ENCODE measurements around the gene TEX36.
"Not testable (repeated sequence)": the region's sequence is repeated elsewhere in the genome, so short reads cannot be mapped to it uniquely, and the experiment has no call there.

Gene TEX36

GRCh38 chr10:125691160-125691981, 8.4 kb upstream of the TEX36 start:
- DNase-seq, result no peak

DNA sequence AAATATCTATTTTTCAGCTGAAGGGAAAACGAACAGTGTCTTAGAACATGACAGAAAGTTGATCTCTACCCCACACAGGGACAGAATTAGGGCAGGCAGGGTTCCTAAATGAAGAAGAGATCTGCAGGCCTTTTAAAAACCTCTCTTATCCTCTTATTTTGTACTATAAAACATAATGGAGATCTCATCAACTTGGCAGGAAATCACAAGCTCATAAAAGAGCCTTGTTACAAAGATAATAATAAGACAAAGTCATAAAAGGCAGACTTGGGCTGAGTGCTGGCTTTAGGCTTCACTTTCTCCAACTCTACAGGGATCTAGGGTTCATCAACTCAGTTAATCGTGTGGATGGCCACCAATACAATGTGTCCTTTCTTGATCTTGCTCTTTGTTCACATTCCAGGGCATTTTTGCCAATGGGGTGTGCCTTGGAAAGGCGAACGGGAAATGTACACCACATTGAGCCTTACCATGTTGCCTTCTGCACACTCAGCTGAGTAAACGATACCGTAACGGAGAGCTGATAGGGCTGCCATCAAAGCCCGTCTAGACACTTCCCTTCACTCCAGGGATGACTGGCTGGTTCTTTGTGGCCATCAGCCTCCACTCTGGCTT, 7.1 kb upstream of the TEX36 start:
- no peak for DNase-seq

GRCh38 chr10:125687507-125688185, 4.7 kb upstream of the TEX36 start:
- DNase-seq, result no peak

DNA sequence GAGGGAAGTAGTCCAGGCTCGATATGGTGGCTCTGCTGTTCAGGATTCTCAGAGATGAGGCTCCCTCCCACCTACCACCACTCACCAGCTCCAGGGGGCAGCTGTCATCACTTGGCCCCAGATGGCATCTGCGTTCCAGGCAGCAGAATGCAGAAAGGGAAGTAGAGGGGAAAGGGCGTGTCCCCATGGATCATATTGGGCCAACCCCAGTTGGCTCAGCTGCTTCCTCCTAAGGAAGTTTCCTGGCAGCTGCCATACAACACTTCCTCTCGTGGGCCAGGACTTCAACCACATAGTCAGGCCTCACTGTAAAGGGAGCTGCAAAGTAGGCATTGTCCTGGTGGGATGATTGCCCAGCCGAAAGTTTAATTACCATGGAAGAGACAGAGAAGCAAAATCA, 1.6 kb upstream of the TEX36 start:
- no peak for DNase-seq

- no peak for DNase-seq
These were observed 858 bp upstream of the TEX36 start for GRCh38 chr10:125683821-125684220.

- no peak for DNase-seq
These were observed 3.5 kb downstream of the TEX36 start for GRCh38 chr10:125679436-125679835.

DNA sequence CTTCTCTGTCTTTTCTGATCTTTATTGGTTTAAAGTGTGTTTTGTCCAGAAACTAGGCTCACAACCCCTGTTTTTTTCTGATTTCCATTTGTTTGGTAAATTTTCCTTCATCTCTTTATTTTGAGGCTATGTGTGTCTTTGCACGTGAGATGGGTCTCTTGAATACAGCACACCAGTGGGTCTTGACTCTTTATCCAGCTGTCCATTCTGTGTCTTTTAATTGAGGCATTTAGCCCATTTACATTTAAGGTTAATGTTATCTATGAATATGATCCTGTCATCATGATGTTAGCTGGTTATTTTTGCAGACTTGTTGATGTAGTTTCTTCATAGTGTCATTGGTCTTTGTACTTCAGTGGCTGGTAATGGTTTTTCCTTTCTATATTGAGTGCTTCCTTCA, 10.1 kb downstream of the TEX36 start:
- no peak for DNase-seq

DNA sequence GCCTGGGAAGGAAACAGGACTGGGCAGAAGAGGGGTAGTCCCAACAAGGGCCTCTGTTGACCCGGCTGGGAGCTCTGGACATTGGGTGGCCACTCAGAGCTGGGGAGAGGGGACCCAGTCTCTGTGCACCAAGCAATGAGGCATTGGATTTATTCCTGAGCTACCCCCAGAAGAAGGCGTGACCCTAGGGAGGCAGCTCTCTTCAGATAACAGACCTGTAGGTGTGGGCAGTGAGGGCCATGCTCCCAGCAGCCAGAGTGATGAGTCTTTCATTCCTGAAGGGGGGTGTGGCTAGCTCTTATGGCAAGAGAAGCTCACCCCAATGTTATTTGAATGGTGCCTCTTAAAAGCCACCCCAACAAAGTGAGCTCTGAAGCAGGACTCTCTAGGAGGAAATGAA, 20.4 kb downstream of the TEX36 start:
- no peak for DNase-seq

DNA sequence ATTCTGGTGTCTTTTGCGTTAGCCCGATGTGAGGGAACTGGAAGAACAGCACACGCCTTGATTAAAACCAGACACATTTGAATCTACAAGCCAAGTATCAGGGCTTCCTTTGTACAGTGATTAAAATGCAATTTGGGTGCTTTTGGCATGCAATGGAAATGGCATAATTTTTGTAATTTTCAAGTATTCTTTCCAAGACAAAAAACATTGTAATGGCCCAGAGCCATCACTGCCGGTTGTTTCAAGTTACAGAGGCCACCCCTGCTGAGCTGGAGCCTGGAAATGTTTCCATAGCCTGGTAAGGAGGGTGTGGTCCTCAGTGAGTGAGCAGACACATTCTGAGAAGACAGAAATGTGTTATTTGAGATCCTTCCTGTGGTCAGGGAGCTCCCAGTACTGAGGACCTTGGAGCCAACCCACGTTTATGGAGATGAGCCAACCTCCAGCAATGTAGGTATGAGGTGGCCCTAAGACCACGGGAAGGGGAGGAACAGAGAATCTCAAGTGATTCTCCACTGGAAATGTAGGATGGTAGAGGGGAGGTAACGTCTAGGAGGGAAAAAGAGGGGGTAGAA, 20.9 kb downstream of the TEX36 start:
- DNase-seq, result no peak

GRCh38 chr10:125661431-125661940, 21.5 kb downstream of the TEX36 start:
- no peak for DNase-seq

DNA sequence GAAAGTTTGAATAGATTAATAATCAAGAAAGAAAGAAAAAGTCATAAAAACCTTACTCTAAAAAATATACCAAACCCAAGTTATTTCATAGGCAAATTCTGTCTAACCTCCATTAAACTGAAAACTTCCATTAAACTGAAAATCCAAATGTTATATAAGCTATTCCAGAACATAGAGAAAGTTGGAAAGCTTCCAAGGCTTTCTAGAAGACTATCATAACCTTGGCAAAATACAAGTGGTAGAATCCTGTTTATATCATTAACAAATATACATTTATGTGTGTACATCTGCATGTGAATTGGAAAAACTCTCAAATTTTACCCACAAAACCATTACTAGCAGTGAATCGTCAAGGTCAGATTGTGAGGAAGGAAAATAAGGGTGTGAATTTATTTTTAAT, 23.9 kb downstream of the TEX36 start:
- DNase-seq, result no peak

DNA sequence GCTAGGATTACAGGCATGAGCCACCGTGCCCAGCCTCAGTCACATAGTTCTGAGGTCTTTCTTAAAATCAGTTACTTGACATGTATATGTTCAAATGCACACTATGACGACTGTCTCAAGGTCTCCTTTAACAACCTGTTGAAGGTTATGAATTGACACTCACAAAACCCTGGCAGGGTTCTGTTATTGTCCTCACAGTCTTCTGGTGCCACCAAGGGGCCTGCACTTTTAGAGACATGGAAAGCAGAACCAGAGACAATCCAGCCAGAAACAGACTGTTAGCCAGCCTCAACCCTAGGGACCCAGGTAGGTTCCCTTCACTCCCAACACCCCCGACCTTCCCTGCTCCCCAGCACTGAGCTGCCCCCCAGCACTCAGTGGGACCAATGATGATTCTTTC, 26.4 kb downstream of the TEX36 start:
- DNase-seq, result no peak

DNA sequence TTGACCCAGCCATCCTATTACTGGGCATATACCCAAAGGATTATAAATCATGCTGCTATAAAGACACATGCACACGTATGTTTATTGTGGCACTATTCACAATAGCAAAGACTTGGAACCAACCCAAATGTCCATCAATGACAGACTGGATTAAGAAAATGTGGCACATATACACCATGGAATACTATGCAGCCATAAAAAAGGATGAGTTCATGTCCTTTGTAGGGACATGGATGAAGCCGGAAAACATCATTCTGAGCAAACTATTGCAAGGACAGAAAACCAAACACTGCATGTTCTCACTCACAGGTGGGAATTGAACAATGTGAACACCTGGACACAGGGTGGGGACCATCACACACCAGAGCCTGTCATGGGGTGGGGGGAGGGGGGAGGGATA, 29.9 kb downstream of the TEX36 start:
- not testable (repeated sequence) for DNase-seq

GRCh38 chr10:125646311-125646710, 36.7 kb downstream of the TEX36 start:
- DNase-seq, result no peak

DNA sequence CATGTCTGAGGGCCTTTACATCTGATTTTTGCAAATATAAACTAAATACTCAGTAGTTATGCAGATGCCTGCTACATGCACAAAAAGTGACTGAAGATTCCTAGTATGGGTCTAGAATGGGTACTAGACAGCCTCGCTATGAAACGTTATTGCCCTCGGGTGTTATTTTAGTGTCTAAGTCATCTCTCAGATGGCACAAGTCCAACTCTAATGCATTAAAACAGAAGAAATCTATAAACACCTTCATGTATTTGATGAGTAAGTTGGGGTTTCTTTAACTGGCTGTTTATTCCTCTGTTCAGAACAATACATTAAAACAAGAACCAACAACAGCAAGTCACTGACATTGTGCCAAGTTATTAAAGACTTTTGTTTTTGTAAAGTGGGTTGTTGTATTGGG, 41.6 kb downstream of the TEX36 start:
- no peak for DNase-seq

DNA sequence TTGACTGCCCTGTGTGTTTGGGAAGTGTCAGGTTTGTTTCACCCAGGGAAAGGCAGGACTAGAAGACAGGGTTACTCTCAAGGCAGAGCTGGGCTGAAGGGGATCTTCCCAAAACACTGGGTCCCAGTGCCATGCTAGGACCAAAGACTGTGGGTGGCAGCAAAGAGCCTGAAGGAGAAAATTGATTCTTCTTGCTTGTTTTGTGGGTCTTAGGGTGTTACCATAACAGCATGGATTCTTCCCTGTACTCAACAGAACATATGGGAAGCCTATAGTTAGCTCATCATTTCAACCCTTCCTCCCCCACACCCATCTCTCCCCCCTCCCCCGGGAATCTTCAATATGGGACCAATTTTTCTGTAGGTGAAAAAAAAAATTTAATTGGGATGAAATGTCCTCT, 42.3 kb downstream of the TEX36 start:
- DNase-seq, result no peak

DNA sequence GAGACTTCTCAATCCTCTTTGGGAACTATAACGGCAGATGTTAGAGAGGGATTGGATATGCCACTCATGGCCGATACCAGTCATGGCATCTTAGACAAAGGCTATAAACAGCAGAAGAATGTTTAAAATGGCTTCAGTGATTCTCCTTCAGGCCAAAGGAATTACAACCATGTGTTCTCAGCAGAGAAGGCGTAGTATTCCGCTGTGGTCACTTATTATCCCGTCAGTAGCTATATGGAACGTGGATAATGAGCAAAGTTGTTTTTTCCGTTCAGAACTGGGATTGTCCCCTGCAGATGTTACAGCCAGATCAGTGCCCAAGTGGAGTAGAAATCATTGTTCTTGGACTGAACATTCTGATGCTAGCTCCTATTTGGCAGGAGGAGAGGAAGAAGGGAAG, 43.1 kb downstream of the TEX36 start:
- no peak for DNase-seq

GRCh38 chr10:125638555-125638954, 44.4 kb downstream of the TEX36 start:
- DNase-seq, result no peak

DNA sequence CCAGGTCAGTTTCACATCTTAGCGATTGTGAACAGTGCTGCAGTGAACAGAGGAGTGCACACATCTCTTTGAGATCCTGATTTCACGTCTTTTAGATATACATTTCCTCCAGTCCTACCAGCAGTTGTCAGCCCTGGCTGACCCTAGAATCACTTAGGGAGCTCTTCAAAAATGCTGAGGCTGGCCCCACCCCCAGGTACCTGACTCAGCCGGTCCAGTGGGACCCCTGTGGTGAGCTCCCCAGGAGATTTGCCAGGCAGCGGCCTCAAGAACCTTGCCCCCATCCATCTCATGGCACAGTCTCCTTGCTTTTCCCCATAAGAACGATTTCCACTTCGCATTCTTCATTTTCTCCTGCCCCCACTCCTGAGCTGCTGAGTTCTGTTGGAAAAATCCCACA, 45.5 kb downstream of the TEX36 start:
- no peak for DNase-seq

- DNase-seq, result no peak
These were observed 48.4 kb downstream of the TEX36 start for GRCh38 chr10:125634606-125635005.

- DNase-seq, result no peak
These were observed 49.4 kb downstream of the TEX36 start for GRCh38 chr10:125633517-125633999.

DNA sequence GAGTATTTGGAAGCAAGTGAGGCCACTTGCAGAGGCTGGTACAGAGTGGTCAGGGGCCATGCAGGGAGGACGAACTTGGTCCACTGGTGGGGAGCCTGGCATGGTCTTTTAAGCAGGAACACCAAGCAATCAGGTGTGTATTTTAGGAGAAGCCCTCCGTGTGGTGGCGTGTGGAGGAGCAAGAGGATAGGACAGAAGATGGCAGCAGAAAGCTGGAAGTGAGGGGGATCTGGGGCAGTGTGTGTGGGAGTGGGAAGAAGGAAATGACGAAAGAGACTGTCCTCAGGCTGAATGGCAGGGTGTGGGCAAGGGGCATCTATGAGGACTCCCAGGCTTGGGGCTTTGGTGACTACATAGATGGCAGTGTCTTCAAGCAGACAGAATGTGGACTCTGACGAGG, 51.2 kb downstream of the TEX36 start:
- DNase-seq, result no peak

- DNase-seq, result peak; percentile 22
These were observed 53.1 kb downstream of the TEX36 start for GRCh38 chr10:125629758-125630376.

All from DMS 273 treated with DMSO at 0.1 percent for 48 hours (cell line).